ENCODE measurements around the gene ZSCAN21. TPM values are rescaled to one million over a fixed set of nuclear protein-coding genes. Genes with fewer than 3 reads are reported as not detected.

The ZSCAN21 gene
- total RNA-seq, 1 experiment from 2014 or later, result 24.3 TPM

- Histone ChIP-seq H4K20me1 (ENCODE audit: control insufficient read depth, insufficient read depth, insufficient read length) (no peaks in the 10 kb centered on the region), H3K4me2 (ENCODE audit: insufficient read depth, insufficient read length, low read length) (no peak overlapping the region), H2AK5ac (ENCODE audit: insufficient read length, low read length) (no peak overlapping the region), H2BK120ac (ENCODE audit: low read depth, low read length, poor library complexity, severe bottlenecking) (no peak overlapping the region), H2AFZ (ENCODE audit: low read length) (no peak overlapping the region), H3K27me3 (ENCODE audit: insufficient read depth, low read length) (no peaks in the 10 kb centered on the region), H3K4ac (ENCODE audit: low read depth, low read length) (no peak overlapping the region), H4K8ac (replicated peaks; ENCODE audit: insufficient read length, low read depth, low read length) (no peak overlapping the region), H3K23ac (ENCODE audit: insufficient read length, low read depth, low read length) (no peak overlapping the region), H3K27ac (ENCODE audit: insufficient read length, low read depth, low read length) (no peak overlapping the region), H3K14ac (ENCODE audit: insufficient read depth, low read length) (no peak overlapping the region), H3K4me1 (ENCODE audit: insufficient read depth, low read length) (no peaks in the 10 kb centered on the region), H4K5ac (ENCODE audit: insufficient read length, low read depth, low read length) (no peak overlapping the region), H3T11ph (ENCODE audit: low read length) (no peak overlapping the region), H2BK5ac (ENCODE audit: insufficient read length, low read length) (no peak overlapping the region), H3K79me2 (ENCODE audit: insufficient read depth, low read length) (no peaks in the 10 kb centered on the region), H3K56ac (ENCODE audit: insufficient read length, low read depth, low read length) (no peak overlapping the region), H3K18ac (ENCODE audit: insufficient read length, low read depth, low read length) (no peak overlapping the region), H3K79me1 (ENCODE audit: insufficient read depth, low read depth, low read length, poor library complexity, severe bottlenecking) (no peaks in the 10 kb centered on the region), H3K9me3 (ENCODE audit: control insufficient read depth, low read depth, low read length) (no peaks in the 10 kb centered on the region), H3K9ac (ENCODE audit: extremely low read depth, insufficient read length, low read length) (no peak overlapping the region), H2BK15ac (ENCODE audit: low read depth, low read length) (no peak overlapping the region), H3K23me2 (ENCODE audit: insufficient read length, low read depth, low read length, poor library complexity, severe bottlenecking) (no peaks in the 10 kb centered on the region), H4K91ac (ENCODE audit: insufficient read length, low read depth, low read length) (no peak overlapping the region), H2BK12ac (ENCODE audit: insufficient read length, low read depth, low read length) (no peak overlapping the region), H2BK20ac (ENCODE audit: low read depth, low read length, poor library complexity, severe bottlenecking) (no peak overlapping the region)
- peaks cover 4 to 10% of the 10 kb centered on the region in 2 experiments; a peak in 3 of 4 replicates for H3K4me1 Mint-ChIP-seq
- no peak for DNase-seq
- peaks cover 44 to 70% (median 64%) of the 10 kb centered on the region in 3 experiments for H3K36me3 Mint-ChIP-seq (ENCODE audit: insufficient read depth in 1 of 3, low read depth in 3 of 3)
- no peak overlapping the region for H3K4me3 Mint-ChIP-seq
- TF ChIP-seq, protein P1, sequence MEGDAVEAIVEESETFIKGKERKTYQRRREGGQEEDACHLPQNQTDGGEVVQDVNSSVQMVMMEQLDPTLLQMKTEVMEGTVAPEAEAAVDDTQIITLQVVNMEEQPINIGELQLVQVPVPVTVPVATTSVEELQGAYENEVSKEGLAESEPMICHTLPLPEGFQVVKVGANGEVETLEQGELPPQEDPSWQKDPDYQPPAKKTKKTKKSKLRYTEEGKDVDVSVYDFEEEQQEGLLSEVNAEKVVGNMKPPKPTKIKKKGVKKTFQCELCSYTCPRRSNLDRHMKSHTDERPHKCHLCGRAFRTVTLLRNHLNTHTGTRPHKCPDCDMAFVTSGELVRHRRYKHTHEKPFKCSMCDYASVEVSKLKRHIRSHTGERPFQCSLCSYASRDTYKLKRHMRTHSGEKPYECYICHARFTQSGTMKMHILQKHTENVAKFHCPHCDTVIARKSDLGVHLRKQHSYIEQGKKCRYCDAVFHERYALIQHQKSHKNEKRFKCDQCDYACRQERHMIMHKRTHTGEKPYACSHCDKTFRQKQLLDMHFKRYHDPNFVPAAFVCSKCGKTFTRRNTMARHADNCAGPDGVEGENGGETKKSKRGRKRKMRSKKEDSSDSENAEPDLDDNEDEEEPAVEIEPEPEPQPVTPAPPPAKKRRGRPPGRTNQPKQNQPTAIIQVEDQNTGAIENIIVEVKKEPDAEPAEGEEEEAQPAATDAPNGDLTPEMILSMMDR (conservative IDR thresholded peaks at IDR 0.05), result no peak
- H3K9me3 Mint-ChIP-seq, result no peaks in the 10 kb centered on the region
- H3K27me3 Mint-ChIP-seq (ENCODE audit: low read depth), result no peaks in the 10 kb centered on the region
- WGBS (ENCODE audit: extremely low coverage, insufficient read length, low lambda C conversion rate), result no CpG with 5 or more reads among the region's 6 CpGs
- H3K27ac Mint-ChIP-seq, result no peak overlapping the region
Measured at GRCh38 chr7:100035876-100036275, 13.7 kb upstream of the ZSCAN21 start.
